ES-I3 (cell line): ENCODE results near the gene USH2A.
A peak's percentile ranks its signal among the peaks of the same experiment; 100 is the strongest.
"Not testable (repeated sequence)": the region's sequence is repeated elsewhere in the genome, so short reads cannot be mapped to it uniquely, and the experiment has no call there.

ENCODE experiments used
- H3K36me3 ChIP-seq: 2 replicates; pipeline ENCODE4 v1.6.1; 2013; ENCODE audit warnings: mild to moderate bottlenecking, low read length, control low read depth, moderate library complexity; ENCODE audit not compliant: insufficient read depth
- H3K4me1 ChIP-seq: 2 replicates; pipeline ENCODE4 v1.6.1; 2013; ENCODE audit warnings: mild to moderate bottlenecking, control low read depth, low read length; ENCODE audit not compliant: insufficient read depth
- H3K9ac ChIP-seq: 2 replicates; pipeline ENCODE4 v1.6.1; 2013; ENCODE audit warnings: low read depth, mild to moderate bottlenecking, low read length, moderate library complexity
- H3K9me3 ChIP-seq: 2 replicates; pipeline ENCODE4 v1.6.1; 2013; ENCODE audit warnings: mild to moderate bottlenecking, low read length, moderate library complexity; ENCODE audit not compliant: control insufficient read depth, insufficient read depth

The USH2A gene

GRCh38 chr1:216184126-216184680 lies 239.0 kb downstream of the USH2A start:
- no peak overlapping the region for H3K9ac ChIP-seq
- no peaks in the 10 kb centered on the region for H3K36me3 ChIP-seq
- H3K9me3 ChIP-seq, result no peaks in the 10 kb centered on the region
- peaks cover 36% of the 10 kb centered on the region for H3K4me1 ChIP-seq

- no peaks in the 10 kb centered on the region for H3K36me3 ChIP-seq
- no peaks in the 10 kb centered on the region for H3K9me3 ChIP-seq
- peak overlapping the region; percentile 29 for H3K9ac ChIP-seq
- peaks cover 36% of the 10 kb centered on the region for H3K4me1 ChIP-seq
Measured at GRCh38 chr1:216183454-216183853, 239.8 kb downstream of the USH2A start.

GRCh38 chr1:216183007-216183406 lies 240.2 kb downstream of the USH2A start:
- H3K36me3 ChIP-seq, result no peaks in the 10 kb centered on the region
- H3K9ac ChIP-seq, result peak overlapping the region; percentile 29; the same call in 1 of the 2 replicates
- H3K4me1 ChIP-seq, result peaks cover 36% of the 10 kb centered on the region
- no peaks in the 10 kb centered on the region for H3K9me3 ChIP-seq

GRCh38 chr1:216181590-216181989 lies 241.7 kb downstream of the USH2A start:
- Histone ChIP-seq H3K9me3 (no peaks in the 10 kb centered on the region), H3K36me3 (no peaks in the 10 kb centered on the region), H3K9ac (no peak overlapping the region), H3K4me1 (peaks cover 36% of the 10 kb centered on the region)

GRCh38 chr1:216178281-216178680 lies 245.0 kb downstream of the USH2A start:
- H3K9ac ChIP-seq, result no peak overlapping the region
- no peaks in the 10 kb centered on the region for H3K9me3 ChIP-seq
- no peaks in the 10 kb centered on the region for H3K36me3 ChIP-seq
- H3K4me1 ChIP-seq, result peaks cover 14% of the 10 kb centered on the region

GRCh38 chr1:216176970-216177369 lies 246.3 kb downstream of the USH2A start:
- H3K36me3 ChIP-seq, result no peaks in the 10 kb centered on the region
- no peaks in the 10 kb centered on the region for H3K9me3 ChIP-seq
- H3K9ac ChIP-seq, result no peak overlapping the region
- H3K4me1 ChIP-seq, result peaks cover 6% of the 10 kb centered on the region; the same call in 1 of the 2 replicates

- no peaks in the 10 kb centered on the region for H3K9me3 ChIP-seq
- no peaks in the 10 kb centered on the region for H3K36me3 ChIP-seq
- H3K4me1 ChIP-seq, result no peaks in the 10 kb centered on the region; the same call in 1 of the 2 replicates
- H3K9ac ChIP-seq, result no peak overlapping the region
Measured at GRCh38 chr1:216175714-216176113, 247.5 kb downstream of the USH2A start.

- H3K9me3 ChIP-seq, result no peaks in the 10 kb centered on the region
- no peaks in the 10 kb centered on the region for H3K36me3 ChIP-seq
- H3K4me1 ChIP-seq, result no peaks in the 10 kb centered on the region; the same call in 1 of the 2 replicates
- H3K9ac ChIP-seq, result no peak overlapping the region
Measured at GRCh38 chr1:216173376-216173995, 249.8 kb downstream of the USH2A start.

- no peaks in the 10 kb centered on the region for H3K4me1 ChIP-seq
- no peaks in the 10 kb centered on the region for H3K36me3 ChIP-seq
- no peaks in the 10 kb centered on the region for H3K9me3 ChIP-seq
- no peak overlapping the region for H3K9ac ChIP-seq
Measured at GRCh38 chr1:216169351-216169750, 253.9 kb downstream of the USH2A start.

- Histone ChIP-seq H3K36me3 (no peaks in the 10 kb centered on the region), H3K9me3 (no peaks in the 10 kb centered on the region), H3K4me1 (no peaks in the 10 kb centered on the region), H3K9ac (no peak overlapping the region)
Measured at GRCh38 chr1:216168546-216168945, 254.7 kb downstream of the USH2A start.

- Histone ChIP-seq H3K9me3 (peaks cover 7% of the 10 kb centered on the region), H3K4me1 (no peaks in the 10 kb centered on the region), H3K36me3 (no peaks in the 10 kb centered on the region; the same call in 1 of the 2 replicates), H3K9ac (no peak overlapping the region)
Measured at GRCh38 chr1:216154063-216154462, 269.2 kb downstream of the USH2A start.

GRCh38 chr1:216153130-216153529 lies 270.1 kb downstream of the USH2A start:
- Histone ChIP-seq H3K9ac (no peak overlapping the region), H3K9me3 (peaks cover 7% of the 10 kb centered on the region), H3K4me1 (no peaks in the 10 kb centered on the region), H3K36me3 (no peaks in the 10 kb centered on the region; the same call in 1 of the 2 replicates)

GRCh38 chr1:216145451-216146018 lies 277.7 kb downstream of the USH2A start:
- H3K36me3 ChIP-seq, H3K9me3 ChIP-seq: not testable (repeated sequence)
- Histone ChIP-seq H3K4me1 (peaks cover 21% of the 10 kb centered on the region), H3K9ac (peak overlapping the region; percentile 25; the same call in 1 of the 2 replicates)

- Histone ChIP-seq H3K36me3 (no peaks in the 10 kb centered on the region), H3K4me1 (peaks cover 22% of the 10 kb centered on the region), H3K9me3 (no peaks in the 10 kb centered on the region), H3K9ac (peak overlapping the region; percentile 25; the same call in 1 of the 2 replicates)
Measured at GRCh38 chr1:216144661-216145450, 278.4 kb downstream of the USH2A start.
